C1 segment of cervical spinal cord (tissue), 14 donors: Measurements from ENCODE around the gene MTMR2.
"Not testable (repeated sequence)": the region's sequence is repeated elsewhere in the genome, so short reads cannot be mapped to it uniquely, and the experiment has no call there.

Experiments
- DNase-seq, 14 donors: peaks; one replicate each; lab custom pipeline; 2025; lab: John Stamatoyannopoulos, UW

MTMR2 gene

GRCh38 chr11:95884802-95885201 is 39.1 kb downstream of the MTMR2 start:
- no peak for DNase-seq

- no peak for DNase-seq
These were observed 39.5 kb downstream of the MTMR2 start for GRCh38 chr11:95884376-95884775.

GRCh38 chr11:95883381-95883780 is 40.5 kb downstream of the MTMR2 start:
- DNase-seq, result no peak

GRCh38 chr11:95877291-95877690 is 46.6 kb downstream of the MTMR2 start:
- DNase-seq, result no peak

- not testable (repeated sequence) for DNase-seq
These were observed 53.0 kb downstream of the MTMR2 start for GRCh38 chr11:95870877-95871276.

- no peak for DNase-seq
These were observed 56.8 kb downstream of the MTMR2 start for GRCh38 chr11:95867105-95867504.

GRCh38 chr11:95863486-95864140 is 60.3 kb downstream of the MTMR2 start:
- no peak for DNase-seq

GRCh38 chr11:95860024-95860423 is 63.9 kb downstream of the MTMR2 start:
- not testable (repeated sequence) for DNase-seq

- DNase-seq, result not testable (repeated sequence)
These were observed 69.5 kb downstream of the MTMR2 start for GRCh38 chr11:95854362-95854761.

- no peak for DNase-seq
These were observed 70.0 kb downstream of the MTMR2 start for GRCh38 chr11:95853862-95854261.

- DNase-seq, result no peak
These were observed 70.8 kb downstream of the MTMR2 start for GRCh38 chr11:95853138-95853537.

- no peak for DNase-seq
These were observed 73.8 kb downstream of the MTMR2 start for GRCh38 chr11:95850137-95850536.

- peak in 6 of 14 donors; percentile 4 to 22 (median 10) for DNase-seq
These were observed 74.7 kb downstream of the MTMR2 start for GRCh38 chr11:95849087-95849825.

GRCh38 chr11:95845167-95845566 is 78.7 kb downstream of the MTMR2 start:
- no peak for DNase-seq

- DNase-seq, result peak in 12 of 14 donors; percentile 1 to 88 (median 8)
These were observed 88.0 kb downstream of the MTMR2 start for GRCh38 chr11:95835768-95836488.

GRCh38 chr11:95835351-95835750 is 88.6 kb downstream of the MTMR2 start:
- DNase-seq, result no peak

GRCh38 chr11:95833378-95833777 is 90.5 kb downstream of the MTMR2 start:
- DNase-seq, result no peak

- no peak for DNase-seq
These were observed 91.1 kb downstream of the MTMR2 start for GRCh38 chr11:95832763-95833162.

- DNase-seq, result no peak
These were observed 92.6 kb downstream of the MTMR2 start for GRCh38 chr11:95831198-95831883.

GRCh38 chr11:95829580-95830259 is 94.2 kb downstream of the MTMR2 start:
- DNase-seq, result no peak

GRCh38 chr11:95827696-95828095 is 96.2 kb downstream of the MTMR2 start:
- no peak for DNase-seq
